K562 (cell line): Measurements from ENCODE around the gene MAST4. TPM values are rescaled to one million over a fixed set of nuclear protein-coding genes. Genes with fewer than 3 reads are reported as not detected.
A peak's percentile ranks its signal among the peaks of the same experiment; 100 is the strongest.

Experiments
- ARID4B ChIP-seq: sonication (generic); formaldehyde crosslinking; IDR thresholded peaks from 2 replicates; pipeline ENCODE4 v1.8.0; 2022; ENCODE audit warnings: mild to moderate bottlenecking, missing genetic modification reagents
- CREM ChIP-seq: IDR thresholded peaks from 2 replicates; pipeline ENCODE4 v1.6.1; 2014; ENCODE audit warnings: antibody characterized with exemption, low read depth
- HMG20A ChIP-seq: fragments of 450-650 bp; formaldehyde crosslinking; conservative IDR thresholded peaks from 2 replicates; pipeline ENCODE4 v1.4.0; 2020; ENCODE audit warnings: mild to moderate bottlenecking, mixed read lengths
- JUNB ChIP-seq: fragments of 450-650 bp; formaldehyde crosslinking; conservative IDR thresholded peaks from 2 replicates; pipeline ENCODE4 v1.4.0; 2020; ENCODE audit warnings: mild to moderate bottlenecking
- RBM17 ChIP-seq: fragments of 200-400 bp; formaldehyde crosslinking; IDR thresholded peaks from 2 replicates; pipeline ENCODE4 v1.6.1; 2017; ENCODE audit warnings: low read depth, mild to moderate bottlenecking, low read length, borderline replicate concordance
- SRF ChIP-seq, 2 experiments: fragments of 250-450, 450-650 bp in 1 of 2; sonication (Bioruptor Pico) in 1 of 2; sonication (generic) in 1 of 2; formaldehyde crosslinking; IDR thresholded peaks; 2 replicates each; pipeline versions ENCODE4 v1.5.0 to v1.5.1; 2020 to 2022; ENCODE audit warnings: mild to moderate bottlenecking in 1 of 2, missing genetic modification reagents in 1 of 2
- STAT5B ChIP-seq: fragments of 250-450 bp; sonication (Bioruptor Pico); IDR thresholded peaks from 2 replicates; pipeline ENCODE4 v1.8.0; 2021; ENCODE audit warnings: mild to moderate bottlenecking, inconsistent platforms
- ZEB2 ChIP-seq: fragments of 450-650 bp; IDR thresholded peaks from 2 replicates; pipeline ENCODE4 v1.6.1; 2016
- polyA plus RNA-seq, 8 experiments: library from polyadenylated mRNA; depleted of rRNA in 4 of 8; stranded (reverse) in 5 of 8; unstranded in 3 of 8; fragments of >200 nt; fragmentation: Nextera tagmentation in 2 of 8; fragmentation: Illumina TruSeq in 1 of 8; extraction: Ambion mirVana in 2 of 8; extraction: Trizol in 1 of 8; gene quantifications; 2 replicates each; pipeline versions ENCODE4 v1.2.1 to v1.2.3, GENCODE V29; 2011 to 2014; ENCODE audit warnings: inconsistent platforms in 1 of 8, missing spikeins in 1 of 8
- total RNA-seq, 7 experiments: library from RNA; depleted of rRNA in 6 of 7; stranded (reverse); fragments of >200 nt in 6 of 7; fragmentation: Illumina TruSeq in 2 of 7; extraction: Trizol in 2 of 7; gene quantifications; 2 replicates each; pipeline versions ENCODE4 v1.2.1 to v1.2.3, GENCODE V29; 2011 to 2021; ENCODE audit warnings: low replicate concordance in 1 of 7
- TF ChIP-seq, protein P1 (sequence below): fragments of 450-650 bp; IDR thresholded peaks from 2 replicates; pipeline ENCODE4 v1.6.1; 2016; ENCODE audit warnings: low read depth
- TF ChIP-seq, protein P2 (sequence below): fragments of 450-650 bp; IDR thresholded peaks from 2 replicates; pipeline ENCODE4 v1.6.1; 2016; ENCODE audit warnings: low read depth, mild to moderate bottlenecking, moderate library complexity
- TF ChIP-seq, protein P3 (sequence below): fragments of 450-650 bp; IDR thresholded peaks from 2 replicates; pipeline ENCODE4 v1.6.1; 2017; ENCODE audit warnings: antibody characterized with exemption

Gene MAST4
- total and polyA plus RNA-seq, 9 of the 15 experiments (the other 6 are each of a cell fraction or from before 2014, with no cell fraction given), result 0.88 to 10.1 (median 5.2) TPM

DNA sequence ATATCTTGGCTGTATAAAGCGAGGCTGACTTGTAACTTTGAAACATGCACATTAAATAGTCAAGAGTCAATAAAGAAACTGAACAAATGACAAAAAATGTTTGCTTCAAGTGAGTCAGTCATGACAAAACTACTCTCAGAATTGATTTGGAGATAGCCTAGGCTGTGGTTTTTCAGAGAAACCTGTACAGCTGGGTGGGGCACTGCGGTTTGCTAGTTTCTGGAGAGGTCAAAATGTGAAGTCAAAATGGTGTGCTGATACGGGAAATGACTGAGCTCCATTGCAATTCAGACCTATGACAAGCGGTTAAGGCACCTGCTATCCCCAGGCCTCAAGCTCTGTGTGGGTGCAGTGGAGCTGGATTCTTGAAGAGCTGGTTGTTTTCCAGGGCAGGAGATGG, 610.7 kb downstream of the MAST4 start (continued):
- TF ChIP-seq ARID4B (CRISPR knock-in tag) (no peak), SRF (CRISPR knock-in tag; IDR thresholded peaks at IDR 0.05) (no peak), HMG20A (CRISPR knock-in tag) (no peak), CREM (peak; percentile 67), ZEB2 (peak; percentile 80), JUNB (CRISPR knock-in tag) (no peak), STAT5B (CRISPR knock-in tag) (no peak), RBM17 (no peak)
- TF ChIP-seq, protein P1, sequence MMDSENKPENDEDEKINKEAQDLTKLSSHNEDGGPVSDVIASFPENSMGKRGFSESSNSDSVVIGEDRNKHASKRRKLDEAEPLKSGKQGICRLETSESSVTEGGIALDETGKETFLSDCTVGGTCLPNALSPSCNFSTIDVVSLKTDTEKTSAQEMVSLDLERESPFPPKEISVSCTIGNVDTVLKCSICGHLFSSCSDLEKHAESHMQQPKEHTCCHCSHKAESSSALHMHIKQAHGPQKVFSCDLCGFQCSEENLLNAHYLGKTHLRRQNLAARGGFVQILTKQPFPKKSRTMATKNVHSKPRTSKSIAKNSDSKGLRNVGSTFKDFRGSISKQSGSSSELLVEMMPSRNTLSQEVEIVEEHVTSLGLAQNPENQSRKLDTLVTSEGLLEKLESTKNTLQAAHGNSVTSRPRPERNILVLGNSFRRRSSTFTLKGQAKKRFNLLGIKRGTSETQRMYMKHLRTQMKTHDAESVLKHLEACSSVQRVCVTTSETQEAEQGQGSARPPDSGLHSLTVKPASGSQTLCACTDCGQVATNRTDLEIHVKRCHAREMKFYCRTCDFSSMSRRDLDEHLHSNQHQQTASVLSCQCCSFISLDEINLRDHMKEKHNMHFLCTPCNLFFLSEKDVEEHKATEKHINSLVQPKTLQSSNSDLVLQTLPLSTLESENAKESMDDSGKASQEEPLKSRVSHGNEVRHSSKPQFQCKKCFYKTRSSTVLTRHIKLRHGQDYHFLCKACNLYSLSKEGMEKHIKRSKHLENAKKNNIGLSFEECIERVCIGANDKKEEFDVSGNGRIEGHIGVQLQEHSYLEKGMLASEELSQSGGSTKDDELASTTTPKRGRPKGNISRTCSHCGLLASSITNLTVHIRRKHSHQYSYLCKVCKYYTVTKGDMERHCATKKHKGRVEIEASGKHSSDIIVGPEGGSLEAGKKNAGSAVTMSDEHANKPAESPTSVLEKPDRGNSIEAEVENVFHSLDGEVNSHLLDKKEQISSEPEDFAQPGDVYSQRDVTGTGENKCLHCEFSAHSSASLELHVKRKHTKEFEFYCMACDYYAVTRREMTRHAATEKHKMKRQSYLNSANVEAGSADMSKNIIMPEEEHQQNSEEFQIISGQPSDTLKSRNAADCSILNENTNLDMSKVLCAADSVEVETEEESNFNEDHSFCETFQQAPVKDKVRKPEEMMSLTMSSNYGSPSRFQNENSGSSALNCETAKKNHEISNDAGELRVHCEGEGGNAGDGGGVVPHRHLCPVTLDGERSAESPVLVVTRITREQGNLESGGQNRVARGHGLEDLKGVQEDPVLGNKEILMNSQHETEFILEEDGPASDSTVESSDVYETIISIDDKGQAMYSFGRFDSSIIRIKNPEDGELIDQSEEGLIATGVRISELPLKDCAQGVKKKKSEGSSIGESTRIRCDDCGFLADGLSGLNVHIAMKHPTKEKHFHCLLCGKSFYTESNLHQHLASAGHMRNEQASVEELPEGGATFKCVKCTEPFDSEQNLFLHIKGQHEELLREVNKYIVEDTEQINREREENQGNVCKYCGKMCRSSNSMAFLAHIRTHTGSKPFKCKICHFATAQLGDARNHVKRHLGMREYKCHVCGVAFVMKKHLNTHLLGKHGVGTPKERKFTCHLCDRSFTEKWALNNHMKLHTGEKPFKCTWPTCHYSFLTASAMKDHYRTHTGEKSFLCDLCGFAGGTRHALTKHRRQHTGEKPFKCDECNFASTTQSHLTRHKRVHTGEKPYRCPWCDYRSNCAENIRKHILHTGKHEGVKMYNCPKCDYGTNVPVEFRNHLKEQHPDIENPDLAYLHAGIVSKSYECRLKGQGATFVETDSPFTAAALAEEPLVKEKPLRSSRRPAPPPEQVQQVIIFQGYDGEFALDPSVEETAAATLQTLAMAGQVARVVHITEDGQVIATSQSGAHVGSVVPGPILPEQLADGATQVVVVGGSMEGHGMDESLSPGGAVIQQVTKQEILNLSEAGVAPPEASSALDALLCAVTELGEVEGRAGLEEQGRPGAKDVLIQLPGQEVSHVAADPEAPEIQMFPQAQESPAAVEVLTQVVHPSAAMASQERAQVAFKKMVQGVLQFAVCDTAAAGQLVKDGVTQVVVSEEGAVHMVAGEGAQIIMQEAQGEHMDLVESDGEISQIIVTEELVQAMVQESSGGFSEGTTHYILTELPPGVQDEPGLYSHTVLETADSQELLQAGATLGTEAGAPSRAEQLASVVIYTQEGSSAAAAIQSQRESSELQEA, result no peak
- TF ChIP-seq, protein P2, sequence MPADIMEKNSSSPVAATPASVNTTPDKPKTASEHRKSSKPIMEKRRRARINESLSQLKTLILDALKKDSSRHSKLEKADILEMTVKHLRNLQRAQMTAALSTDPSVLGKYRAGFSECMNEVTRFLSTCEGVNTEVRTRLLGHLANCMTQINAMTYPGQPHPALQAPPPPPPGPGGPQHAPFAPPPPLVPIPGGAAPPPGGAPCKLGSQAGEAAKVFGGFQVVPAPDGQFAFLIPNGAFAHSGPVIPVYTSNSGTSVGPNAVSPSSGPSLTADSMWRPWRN, result peak; percentile 90
- TF ChIP-seq, protein P3, sequence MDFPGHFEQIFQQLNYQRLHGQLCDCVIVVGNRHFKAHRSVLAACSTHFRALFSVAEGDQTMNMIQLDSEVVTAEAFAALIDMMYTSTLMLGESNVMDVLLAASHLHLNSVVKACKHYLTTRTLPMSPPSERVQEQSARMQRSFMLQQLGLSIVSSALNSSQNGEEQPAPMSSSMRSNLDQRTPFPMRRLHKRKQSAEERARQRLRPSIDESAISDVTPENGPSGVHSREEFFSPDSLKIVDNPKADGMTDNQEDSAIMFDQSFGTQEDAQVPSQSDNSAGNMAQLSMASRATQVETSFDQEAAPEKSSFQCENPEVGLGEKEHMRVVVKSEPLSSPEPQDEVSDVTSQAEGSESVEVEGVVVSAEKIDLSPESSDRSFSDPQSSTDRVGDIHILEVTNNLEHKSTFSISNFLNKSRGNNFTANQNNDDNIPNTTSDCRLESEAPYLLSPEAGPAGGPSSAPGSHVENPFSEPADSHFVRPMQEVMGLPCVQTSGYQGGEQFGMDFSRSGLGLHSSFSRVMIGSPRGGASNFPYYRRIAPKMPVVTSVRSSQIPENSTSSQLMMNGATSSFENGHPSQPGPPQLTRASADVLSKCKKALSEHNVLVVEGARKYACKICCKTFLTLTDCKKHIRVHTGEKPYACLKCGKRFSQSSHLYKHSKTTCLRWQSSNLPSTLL, result no peak
